K562 (cell line): ENCODE results near the gene C15orf62. TPM values are rescaled to one million over a fixed set of nuclear protein-coding genes. Genes with fewer than 3 reads are reported as not detected.
A peak's percentile ranks its signal among the peaks of the same experiment; 100 is the strongest.

ENCODE experiments used
- BHLHE40 ChIP-seq: IDR thresholded peaks from 2 replicates; pipeline ENCODE4 v1.6.1; 2011; ENCODE audit warnings: low read length, improper control_type of control experiment
- CBX2 ChIP-seq: fragments of 200-600 bp; sonication (generic); IDR thresholded peaks from one replicate; pipeline ENCODE4 v1.6.1; 2012; ENCODE audit warnings: mild to moderate bottlenecking, low read length, inconsistent platforms; ENCODE audit not compliant: insufficient read depth, poor library complexity, severe bottlenecking
- CHD2 ChIP-seq: IDR thresholded peaks from 2 replicates; pipeline ENCODE4 v1.6.1; 2011; ENCODE audit warnings: low read depth, low read length
- CHD4 ChIP-seq: fragments of 200-600 bp; sonication (generic); IDR thresholded peaks from 3 replicates; pipeline ENCODE4 v1.6.1; 2012; ENCODE audit warnings: low read depth, mild to moderate bottlenecking, mixed read lengths, low read length, inconsistent platforms; ENCODE audit not compliant: insufficient read depth, insufficient replicate concordance, poor library complexity, severe bottlenecking
- CSDE1 ChIP-seq, 2 experiments: fragments of 450-650 bp; IDR thresholded peaks; 2 replicates each; pipeline ENCODE4 v1.6.1; 2016; ENCODE audit warnings: mild to moderate bottlenecking in 1 of 2
- FOXP1 ChIP-seq: sonication (generic); formaldehyde crosslinking; IDR thresholded peaks from 2 replicates; pipeline ENCODE4 v1.8.0; 2022; ENCODE audit warnings: mild to moderate bottlenecking, missing genetic modification reagents
- HSF4 ChIP-seq: fragments of 250-450 bp; sonication (Bioruptor Pico); IDR thresholded peaks from 2 replicates; pipeline ENCODE4 v2.1.2; 2022; ENCODE audit warnings: mild to moderate bottlenecking, moderate library complexity, borderline replicate concordance
- MAFF ChIP-seq: IDR thresholded peaks from 2 replicates; pipeline ENCODE4 v1.6.1; 2012; ENCODE audit warnings: low read length, improper control_type of control experiment
- MEIS2 ChIP-seq: fragments of 450-650 bp; IDR thresholded peaks from 2 replicates; pipeline ENCODE4 v1.6.1; 2014; ENCODE audit warnings: mild to moderate bottlenecking; ENCODE audit not compliant: partially characterized antibody
- PRPF4 ChIP-seq: fragments of 200-400 bp; formaldehyde crosslinking; IDR thresholded peaks from one replicate; pipeline ENCODE4 v1.6.1; 2017; ENCODE audit warnings: low read length, low read depth, mild to moderate bottlenecking; ENCODE audit not compliant: insufficient read depth, poor library complexity, severe bottlenecking
- RBBP5 ChIP-seq: fragments of 200-600 bp; sonication (generic); IDR thresholded peaks from 2 replicates; pipeline ENCODE4 v1.6.1; 2012; ENCODE audit warnings: borderline replicate concordance, mild to moderate bottlenecking, low read length, control low read depth, inconsistent platforms; ENCODE audit not compliant: insufficient read depth, poor library complexity, severe bottlenecking
- RFX1 ChIP-seq: fragments of 450-650 bp; IDR thresholded peaks from 2 replicates; pipeline ENCODE4 v1.6.1; 2016; ENCODE audit warnings: mild to moderate bottlenecking, moderate library complexity
- SRSF9 ChIP-seq: fragments of 200-400 bp; formaldehyde crosslinking; IDR thresholded peaks from 2 replicates; pipeline ENCODE4 v1.6.1; 2017; ENCODE audit warnings: low read depth, low read length, borderline replicate concordance
- ZFX ChIP-seq: sonication (generic); formaldehyde crosslinking; IDR thresholded peaks from 2 replicates; pipeline ENCODE4 v1.8.0; 2022; ENCODE audit warnings: mild to moderate bottlenecking, missing genetic modification reagents, moderate library complexity
- ZKSCAN8 ChIP-seq: fragments of 200-800 bp; sonication (Bioruptor generic); IDR thresholded peaks from 2 replicates; pipeline ENCODE4 v1.6.1; 2016; ENCODE audit warnings: missing genetic modification characterization, missing compliant biosample characterization
- ZNF124 ChIP-seq: sonication (generic); formaldehyde crosslinking; IDR thresholded peaks from 2 replicates; pipeline ENCODE4 v1.8.1; 2022; ENCODE audit warnings: missing genetic modification reagents
- ZNF146 ChIP-seq: IDR thresholded peaks from one replicate; pipeline ENCODE4 v1.6.1; 2018; ENCODE audit warnings: missing compliant biosample characterization; ENCODE audit not compliant: unreplicated experiment
- ZNF696 ChIP-seq: fragments of 250-450 bp; sonication (Bioruptor Pico); conservative IDR thresholded peaks from 2 replicates; pipeline ENCODE4 v1.4.0; 2020; ENCODE audit warnings: mild to moderate bottlenecking, moderate library complexity
- polyA plus RNA-seq, 8 experiments: library from polyadenylated mRNA; depleted of rRNA in 4 of 8; stranded (reverse) in 5 of 8; unstranded in 3 of 8; fragments of >200 nt; fragmentation: Nextera tagmentation in 2 of 8; fragmentation: Illumina TruSeq in 1 of 8; extraction: Ambion mirVana in 2 of 8; extraction: Trizol in 1 of 8; gene quantifications; 2 replicates each; pipeline versions ENCODE4 v1.2.1 to v1.2.3, GENCODE V29; 2011 to 2014; ENCODE audit warnings: inconsistent platforms in 1 of 8, missing spikeins in 1 of 8
- total RNA-seq, 7 experiments: library from RNA; depleted of rRNA in 6 of 7; stranded (reverse); fragments of >200 nt in 6 of 7; fragmentation: Illumina TruSeq in 2 of 7; extraction: Trizol in 2 of 7; gene quantifications; 2 replicates each; pipeline versions ENCODE4 v1.2.1 to v1.2.3, GENCODE V29; 2011 to 2021; ENCODE audit warnings: low replicate concordance in 1 of 7
- TF ChIP-seq, protein P1 (sequence below): fragments of 250-450 bp; sonication (Bioruptor Pico); IDR thresholded peaks from 2 replicates; pipeline ENCODE4 v1.5.0; 2021
- TF ChIP-seq, protein P2 (sequence below): fragments of 200-400 bp; formaldehyde crosslinking; IDR thresholded peaks from 2 replicates; pipeline ENCODE4 v1.6.1; 2017; ENCODE audit warnings: mild to moderate bottlenecking, low read depth, low read length, moderate library complexity
- TF ChIP-seq, protein P3 (sequence below), 2 experiments: fragments of 450-650 bp; IDR thresholded peaks; 2 replicates each; pipeline ENCODE4 v1.6.1; 2016

The C15orf62 gene
- total and polyA plus RNA-seq, 9 of the 15 experiments (the other 6 are each of a cell fraction or from before 2014, with no cell fraction given), result 0.01 to 0.76 (median 0.30) TPM; not detected in 1

DNA sequence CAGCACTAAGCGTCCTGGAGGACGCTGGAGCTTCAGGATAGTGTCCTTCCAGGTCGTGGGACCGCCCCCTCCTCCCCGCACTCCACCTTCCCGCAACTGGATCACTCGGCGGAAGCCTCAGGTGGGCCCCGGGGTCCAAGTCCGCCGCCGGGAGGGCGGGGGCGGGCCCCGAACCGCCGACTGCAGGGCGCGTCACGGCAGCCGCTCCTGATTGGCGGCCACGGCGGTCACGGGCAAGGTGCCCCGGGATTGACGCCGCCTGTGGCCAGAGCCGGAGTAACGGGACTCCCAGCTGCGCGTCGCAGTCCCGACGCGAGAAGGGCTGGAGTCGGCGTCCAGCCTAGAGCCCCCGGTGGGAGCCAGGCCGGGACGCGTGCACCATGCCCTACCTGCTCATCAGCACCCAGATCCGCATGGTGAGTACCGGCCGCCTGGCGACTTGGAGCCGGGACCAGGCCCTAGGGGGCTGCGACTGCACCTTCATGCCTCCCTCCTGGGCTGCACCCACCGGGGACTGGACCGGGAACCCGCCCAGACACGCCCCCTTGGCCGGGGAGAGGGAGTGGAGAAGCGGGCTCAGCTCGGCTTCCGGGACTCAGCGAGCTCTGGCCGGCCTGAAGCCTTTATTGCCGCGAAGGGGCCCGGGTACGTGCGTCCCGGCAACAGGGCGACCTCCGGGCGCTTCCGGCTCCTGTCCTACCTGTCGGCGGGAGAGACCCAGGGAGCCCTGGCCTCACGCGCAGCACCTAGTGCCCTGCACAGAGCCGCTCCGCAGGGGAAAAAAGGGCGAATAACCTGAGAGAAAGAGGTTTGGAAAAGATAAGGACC is 5.8 kb upstream of the C15orf62 start, which contains the start of gene GCHFR (continued):
- TF ChIP-seq CBX2, result no peak
- no peak; the same call in 1 of the 2 replicates for TF ChIP-seq FOXP1 (CRISPR knock-in tag)
- TF ChIP-seq ZNF696, result no peak
- TF ChIP-seq ZNF146 (CRISPR knock-in tag), result no peak
- no peak for TF ChIP-seq CSDE1 (IDR thresholded peaks at IDR 0.05)
- TF ChIP-seq, protein P1, sequence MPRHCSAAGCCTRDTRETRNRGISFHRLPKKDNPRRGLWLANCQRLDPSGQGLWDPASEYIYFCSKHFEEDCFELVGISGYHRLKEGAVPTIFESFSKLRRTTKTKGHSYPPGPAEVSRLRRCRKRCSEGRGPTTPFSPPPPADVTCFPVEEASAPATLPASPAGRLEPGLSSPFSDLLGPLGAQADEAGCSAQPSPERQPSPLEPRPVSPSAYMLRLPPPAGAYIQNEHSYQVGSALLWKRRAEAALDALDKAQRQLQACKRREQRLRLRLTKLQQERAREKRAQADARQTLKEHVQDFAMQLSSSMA, result peak; percentile 86; the same call in 1 of the 2 replicates
- TF ChIP-seq CHD2, result peak; percentile 42; the same call in 1 of the 2 replicates
- TF ChIP-seq ZKSCAN8 (CRISPR knock-in tag), result no peak
- TF ChIP-seq HSF4 (CRISPR knock-in tag), result no peak
- TF ChIP-seq RFX1, result no peak
- peak; percentile 45; the same call in 1 of the 2 replicates for TF ChIP-seq ZNF124 (CRISPR knock-in tag)
- TF ChIP-seq ZFX (CRISPR knock-in tag), result peak; percentile 83
- peak; percentile 70 for TF ChIP-seq RBBP5
- TF ChIP-seq MEIS2, result peak; percentile 47
- TF ChIP-seq MAFF, result no peak
- TF ChIP-seq SRSF9, result no peak
- no peak for TF ChIP-seq CHD4
- TF ChIP-seq, protein P2, sequence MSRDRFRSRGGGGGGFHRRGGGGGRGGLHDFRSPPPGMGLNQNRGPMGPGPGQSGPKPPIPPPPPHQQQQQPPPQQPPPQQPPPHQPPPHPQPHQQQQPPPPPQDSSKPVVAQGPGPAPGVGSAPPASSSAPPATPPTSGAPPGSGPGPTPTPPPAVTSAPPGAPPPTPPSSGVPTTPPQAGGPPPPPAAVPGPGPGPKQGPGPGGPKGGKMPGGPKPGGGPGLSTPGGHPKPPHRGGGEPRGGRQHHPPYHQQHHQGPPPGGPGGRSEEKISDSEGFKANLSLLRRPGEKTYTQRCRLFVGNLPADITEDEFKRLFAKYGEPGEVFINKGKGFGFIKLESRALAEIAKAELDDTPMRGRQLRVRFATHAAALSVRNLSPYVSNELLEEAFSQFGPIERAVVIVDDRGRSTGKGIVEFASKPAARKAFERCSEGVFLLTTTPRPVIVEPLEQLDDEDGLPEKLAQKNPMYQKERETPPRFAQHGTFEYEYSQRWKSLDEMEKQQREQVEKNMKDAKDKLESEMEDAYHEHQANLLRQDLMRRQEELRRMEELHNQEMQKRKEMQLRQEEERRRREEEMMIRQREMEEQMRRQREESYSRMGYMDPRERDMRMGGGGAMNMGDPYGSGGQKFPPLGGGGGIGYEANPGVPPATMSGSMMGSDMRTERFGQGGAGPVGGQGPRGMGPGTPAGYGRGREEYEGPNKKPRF, result no peak
- TF ChIP-seq, protein P3, sequence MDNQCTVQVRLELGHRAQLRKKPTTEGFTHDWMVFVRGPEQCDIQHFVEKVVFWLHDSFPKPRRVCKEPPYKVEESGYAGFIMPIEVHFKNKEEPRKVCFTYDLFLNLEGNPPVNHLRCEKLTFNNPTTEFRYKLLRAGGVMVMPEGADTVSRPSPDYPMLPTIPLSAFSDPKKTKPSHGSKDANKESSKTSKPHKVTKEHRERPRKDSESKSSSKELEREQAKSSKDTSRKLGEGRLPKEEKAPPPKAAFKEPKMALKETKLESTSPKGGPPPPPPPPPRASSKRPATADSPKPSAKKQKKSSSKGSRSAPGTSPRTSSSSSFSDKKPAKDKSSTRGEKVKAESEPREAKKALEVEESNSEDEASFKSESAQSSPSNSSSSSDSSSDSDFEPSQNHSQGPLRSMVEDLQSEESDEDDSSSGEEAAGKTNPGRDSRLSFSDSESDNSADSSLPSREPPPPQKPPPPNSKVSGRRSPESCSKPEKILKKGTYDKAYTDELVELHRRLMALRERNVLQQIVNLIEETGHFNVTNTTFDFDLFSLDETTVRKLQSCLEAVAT (IDR thresholded peaks at IDR 0.05), result no peak
- peak; percentile 95 for TF ChIP-seq BHLHE40
- TF ChIP-seq PRPF4, result no peak
